Activated T-helper 9 cell treated with anti-CD3 and anti-CD28 coated beads, Interleukin-2, amount 50 U/mL, for 16 hours (primary cell): ENCODE measurements around the gene SEMA6A.

Source experiments
- DNase-seq: peaks from one replicate; pipeline ENCODE4 v3.0.0-alpha.2; 2020; ENCODE audit warnings: low read depth

Gene SEMA6A

GRCh38 chr5:116522356-116523136 lies 52.1 kb downstream of the SEMA6A start:
- no peak for DNase-seq

GRCh38 chr5:116521173-116521872 lies 53.3 kb downstream of the SEMA6A start:
- DNase-seq: no peak

- no peak for DNase-seq
Measured at GRCh38 chr5:116520771-116521170, 53.9 kb downstream of the SEMA6A start.

- DNase-seq: no peak
Measured at GRCh38 chr5:116518423-116518822, 56.2 kb downstream of the SEMA6A start.

GRCh38 chr5:116517488-116517887 lies 57.1 kb downstream of the SEMA6A start:
- DNase-seq: no peak

- DNase-seq: no peak
Measured at GRCh38 chr5:116516021-116516420, 58.6 kb downstream of the SEMA6A start.

- no peak for DNase-seq
Measured at GRCh38 chr5:116514421-116514970, 60.1 kb downstream of the SEMA6A start.

GRCh38 chr5:116510517-116510916 lies 64.1 kb downstream of the SEMA6A start:
- no peak for DNase-seq

- DNase-seq: no peak
Measured at GRCh38 chr5:116509483-116510244, 65.0 kb downstream of the SEMA6A start.

GRCh38 chr5:116508835-116509234 lies 65.8 kb downstream of the SEMA6A start:
- no peak for DNase-seq

GRCh38 chr5:116507941-116508655 lies 66.5 kb downstream of the SEMA6A start:
- no peak for DNase-seq

- DNase-seq: no peak
Measured at GRCh38 chr5:116507051-116507537, 67.5 kb downstream of the SEMA6A start.

- DNase-seq: no peak
Measured at GRCh38 chr5:116506488-116506887, 68.1 kb downstream of the SEMA6A start.

GRCh38 chr5:116504593-116505166 lies 69.9 kb downstream of the SEMA6A start:
- DNase-seq: no peak

- DNase-seq: no peak
Measured at GRCh38 chr5:116502616-116503015, 72.0 kb downstream of the SEMA6A start.

- DNase-seq: no peak
Measured at GRCh38 chr5:116502138-116502537, 72.5 kb downstream of the SEMA6A start.

- DNase-seq: no peak
Measured at GRCh38 chr5:116498503-116499048, 76.0 kb downstream of the SEMA6A start.

- DNase-seq: no peak
Measured at GRCh38 chr5:116497631-116498030, 77.0 kb downstream of the SEMA6A start.

GRCh38 chr5:116495786-116496357 lies 78.8 kb downstream of the SEMA6A start:
- no peak for DNase-seq

- no peak for DNase-seq
Measured at GRCh38 chr5:116494784-116495450, 79.7 kb downstream of the SEMA6A start.
